KMS-11 (cell line): ENCODE results near the gene TBC1D8.

Source experiments
- H2AFZ ChIP-seq: fragments of 200-600 bp; sonication (generic); 2 replicates; pipeline ENCODE4 v1.6.1; 2016; ENCODE audit warnings: antibody characterized with exemption, mixed run types, low read depth
- H3K27ac ChIP-seq: fragments of 200-600 bp; sonication (generic); 2 replicates; pipeline ENCODE4 v1.6.1; 2016; ENCODE audit warnings: mild to moderate bottlenecking, mixed run types
- H3K27me3 ChIP-seq: fragments of 200-600 bp; sonication (generic); 2 replicates; pipeline ENCODE4 v1.6.1; 2017; ENCODE audit warnings: mild to moderate bottlenecking, low read depth, mixed run types, moderate library complexity; ENCODE audit not compliant: insufficient read depth
- H3K36me3 ChIP-seq: fragments of 200-600 bp; sonication (generic); 2 replicates; pipeline ENCODE4 v1.6.1; 2017; ENCODE audit warnings: mild to moderate bottlenecking, mixed run types; ENCODE audit not compliant: insufficient read depth
- H3K4me1 ChIP-seq: fragments of 200-600 bp; sonication (generic); 2 replicates; pipeline ENCODE4 v1.6.1; 2016; ENCODE audit warnings: mild to moderate bottlenecking, low read depth, mixed run types; ENCODE audit not compliant: poor library complexity, severe bottlenecking
- H3K4me2 ChIP-seq: fragments of 200-600 bp; sonication (generic); 2 replicates; pipeline ENCODE4 v1.7.0; 2016; ENCODE audit warnings: mild to moderate bottlenecking, mixed run types
- H3K4me3 ChIP-seq: fragments of 200-600 bp; sonication (generic); IDR thresholded peaks from 2 replicates; pipeline ENCODE4 v1.6.1; 2017; ENCODE audit warnings: low read depth, low read length, mixed read lengths; ENCODE audit not compliant: insufficient read depth
- H3K79me2 ChIP-seq: fragments of 200-600 bp; sonication (generic); 2 replicates; pipeline ENCODE4 v1.6.1; 2016; ENCODE audit warnings: low read depth, mixed run types; ENCODE audit not compliant: insufficient read depth
- H3K9ac ChIP-seq: fragments of 200-600 bp; sonication (generic); 2 replicates; pipeline ENCODE4 v1.6.1; 2016; ENCODE audit warnings: mild to moderate bottlenecking, mixed run types
- H4K20me1 ChIP-seq: fragments of 200-600 bp; sonication (generic); 2 replicates; pipeline ENCODE4 v1.6.1; 2016; ENCODE audit warnings: mild to moderate bottlenecking, mixed run types; ENCODE audit not compliant: insufficient read depth
- CTCF ChIP-seq: fragments of 200-600 bp; sonication (generic); conservative IDR thresholded peaks from 2 replicates; pipeline ENCODE4 v1.6.1; 2017; ENCODE audit warnings: low read depth, mild to moderate bottlenecking, antibody characterized with exemption, low read length, moderate library complexity, mixed read lengths

TBC1D8 gene

GRCh38 chr2:101120124-101120996, 30.8 kb downstream of the TBC1D8 start:
- Histone ChIP-seq H3K4me1 (no peaks in the 10 kb centered on the region), H4K20me1 (no peaks in the 10 kb centered on the region), H3K79me2 (no peaks in the 10 kb centered on the region)

GRCh38 chr2:101119431-101119830, 31.8 kb downstream of the TBC1D8 start:
- H4K20me1 ChIP-seq, result no peaks in the 10 kb centered on the region
- no peak overlapping the region for H2AFZ ChIP-seq
- no peak overlapping the region for H3K27ac ChIP-seq
- H3K9ac ChIP-seq, result no peak overlapping the region
- no peaks in the 10 kb centered on the region for H3K4me1 ChIP-seq
- H3K27me3 ChIP-seq, result no peaks in the 10 kb centered on the region
- no peaks in the 10 kb centered on the region for H3K36me3 ChIP-seq
- no peak overlapping the region for H3K4me3 ChIP-seq
- H3K4me2 ChIP-seq, result no peak overlapping the region
- no peaks in the 10 kb centered on the region for H3K79me2 ChIP-seq
- TF ChIP-seq CTCF, result no peak

More at GRCh38 chr2:101120124-101120996, 30.8 kb downstream of the TBC1D8 start:
- Histone ChIP-seq H3K4me2 (no peak overlapping the region), H3K27me3 (no peaks in the 10 kb centered on the region), H3K36me3 (no peaks in the 10 kb centered on the region), H3K9ac (no peak overlapping the region), H3K4me3 (no peak overlapping the region), H2AFZ (no peak overlapping the region), H3K27ac (no peak overlapping the region)
- no peak for TF ChIP-seq CTCF

GRCh38 chr2:101116841-101117552, 34.2 kb downstream of the TBC1D8 start:
- H3K4me3 ChIP-seq, result no peak overlapping the region
- H3K4me1 ChIP-seq, result no peaks in the 10 kb centered on the region
- no peak overlapping the region for H2AFZ ChIP-seq
- H3K9ac ChIP-seq, result no peak overlapping the region
- no peak for TF ChIP-seq CTCF
- H3K36me3 ChIP-seq, result no peaks in the 10 kb centered on the region
- H3K27me3 ChIP-seq, result no peaks in the 10 kb centered on the region
- H4K20me1 ChIP-seq, result no peaks in the 10 kb centered on the region
- no peak overlapping the region for H3K27ac ChIP-seq
- no peak overlapping the region for H3K4me2 ChIP-seq
- no peaks in the 10 kb centered on the region for H3K79me2 ChIP-seq

GRCh38 chr2:101116348-101116747, 34.8 kb downstream of the TBC1D8 start:
- H4K20me1 ChIP-seq, result no peaks in the 10 kb centered on the region
- no peaks in the 10 kb centered on the region for H3K36me3 ChIP-seq
- H3K27me3 ChIP-seq, result no peaks in the 10 kb centered on the region
- no peaks in the 10 kb centered on the region for H3K79me2 ChIP-seq
- H3K4me2 ChIP-seq, result no peak overlapping the region
- no peak overlapping the region for H3K4me3 ChIP-seq
- no peak overlapping the region for H3K27ac ChIP-seq
- H3K4me1 ChIP-seq, result no peaks in the 10 kb centered on the region
- H2AFZ ChIP-seq, result no peak overlapping the region
- no peak overlapping the region for H3K9ac ChIP-seq
- no peak for TF ChIP-seq CTCF
